GM12891 (cell line): Measurements from ENCODE around the gene ARHGEF28.

Experiments
- POLR2AphosphoS5 ChIP-seq: IDR thresholded peaks from 2 replicates; pipeline ENCODE4 v1.6.1; 2011; ENCODE audit warnings: low read depth, low read length, control low read depth
- TAF1 ChIP-seq: IDR thresholded peaks from 2 replicates; pipeline ENCODE4 v1.6.1; 2011; ENCODE audit warnings: low read depth, low read length, control low read depth

GRCh38 chr5:73838901-73839300 lies 212.9 kb downstream of the ARHGEF28 start:
- TF ChIP-seq TAF1 (no peak), POLR2AphosphoS5 (no peak)
